A204.1 (cell line): ENCODE measurements around the gene HINFP.
"Not testable (repeated sequence)": the region's sequence is repeated elsewhere in the genome, so short reads cannot be mapped to it uniquely, and the experiment has no call there.

Experiments
- FAIRE-seq: peaks from 2 replicates; lab custom pipeline; 2012; peaks lifted over from hg19 to GRCh38; lab: Jason Lieb, UNC

HINFP gene

GRCh38 chr11:119156496-119156895 lies 35.1 kb downstream of the HINFP start:
- FAIRE-seq, result no peak

DNA sequence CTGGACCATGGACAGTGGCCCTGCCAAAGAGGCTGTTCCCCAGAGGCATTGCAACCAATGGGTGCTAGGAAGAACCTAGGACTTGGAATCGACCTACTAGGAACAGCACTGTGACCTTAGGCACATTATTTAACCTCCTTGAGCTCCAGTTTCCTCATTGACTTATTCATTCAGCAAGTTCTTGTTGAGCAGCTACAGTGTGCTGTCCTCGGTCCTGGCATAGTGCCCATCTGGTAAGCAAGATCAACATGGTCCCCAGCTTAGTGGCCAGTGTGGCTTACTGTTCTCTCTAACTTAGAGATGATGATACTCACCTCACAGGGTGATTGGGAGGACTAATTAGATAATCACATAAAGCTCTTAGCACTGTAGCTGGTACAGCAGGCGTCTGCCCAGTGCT lies 35.7 kb downstream of the HINFP start:
- FAIRE-seq, result no peak

DNA sequence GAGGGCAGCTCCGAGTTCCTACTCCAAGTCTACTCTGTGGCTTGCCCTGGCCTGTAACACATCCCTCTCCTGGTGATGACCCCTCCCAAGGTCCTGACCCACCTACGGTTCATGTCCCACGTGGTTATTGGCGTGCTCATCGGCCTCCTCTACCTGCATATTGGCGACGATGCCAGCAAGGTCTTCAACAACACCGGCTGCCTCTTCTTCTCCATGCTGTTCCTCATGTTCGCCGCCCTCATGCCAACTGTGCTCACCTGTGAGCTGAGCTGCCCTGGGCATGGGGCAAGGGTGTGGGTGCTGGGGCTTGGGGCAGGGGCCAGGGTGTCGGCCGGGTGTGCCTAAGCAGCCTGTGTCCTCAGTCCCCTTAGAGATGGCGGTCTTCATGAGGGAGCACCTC lies 37.1 kb downstream of the HINFP start:
- FAIRE-seq, result no peak

DNA sequence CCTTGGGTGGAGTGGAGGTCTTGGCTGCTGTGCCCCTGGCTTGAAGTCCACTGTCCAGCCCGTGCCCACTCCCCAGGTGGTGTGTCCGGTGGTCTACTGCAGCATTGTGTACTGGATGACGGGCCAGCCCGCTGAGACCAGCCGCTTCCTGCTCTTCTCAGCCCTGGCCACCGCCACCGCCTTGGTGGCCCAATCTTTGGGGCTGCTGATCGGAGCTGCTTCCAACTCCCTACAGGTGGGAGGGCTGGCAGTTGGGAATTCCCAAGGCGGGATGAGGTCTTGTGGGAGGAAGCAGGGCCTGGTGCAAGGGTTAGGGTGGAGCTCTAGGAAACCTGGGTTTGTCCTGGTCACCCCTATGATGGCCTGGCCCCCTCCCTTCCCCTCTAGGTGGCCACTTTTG lies 38.8 kb downstream of the HINFP start:
- no peak for FAIRE-seq

DNA sequence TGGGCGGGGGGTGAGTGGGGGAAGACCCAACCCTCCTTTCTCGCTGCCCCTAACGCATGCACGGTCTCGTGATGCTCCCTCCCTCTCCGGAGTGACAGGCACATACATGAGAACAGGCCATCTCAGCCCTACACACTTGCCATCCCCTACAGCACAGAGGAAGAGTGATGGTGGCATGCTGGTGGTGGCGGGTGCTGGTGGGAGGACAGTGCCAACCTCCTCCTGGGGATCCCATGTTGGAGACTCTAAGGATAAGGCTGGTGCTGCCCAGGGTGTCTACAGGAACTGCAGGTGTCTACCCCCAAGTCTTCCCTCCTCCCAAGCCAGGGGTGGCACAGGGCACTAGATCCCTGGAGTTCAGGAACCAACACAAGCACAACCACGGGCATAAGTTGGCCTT lies 40.5 kb downstream of the HINFP start:
- FAIRE-seq, result no peak

GRCh38 chr11:119166368-119167076 lies 45.1 kb downstream of the HINFP start:
- FAIRE-seq, result no peak

GRCh38 chr11:119167077-119167458 lies 45.7 kb downstream of the HINFP start:
- not testable (repeated sequence) for FAIRE-seq

DNA sequence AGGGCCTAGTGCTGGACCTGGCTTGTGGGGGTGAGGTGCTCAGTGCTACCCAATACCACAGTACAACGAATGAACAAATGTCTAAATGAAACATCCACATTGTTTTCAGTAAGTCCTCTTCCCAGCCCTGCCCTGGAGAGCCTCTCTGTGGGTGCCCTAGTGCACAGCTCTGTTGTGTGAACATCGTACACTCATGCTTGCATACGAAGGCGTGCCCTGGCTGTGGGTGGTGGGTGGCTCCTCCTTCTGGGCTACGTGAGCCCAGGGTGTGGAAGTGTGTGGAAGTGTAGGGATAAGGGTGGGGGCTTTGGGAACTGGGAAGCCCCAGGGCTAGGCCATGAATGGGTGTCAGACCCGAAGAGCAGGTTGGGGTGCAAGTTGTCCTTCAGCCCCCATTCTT lies 46.6 kb downstream of the HINFP start:
- FAIRE-seq, result no peak

GRCh38 chr11:119168471-119169281 lies 47.3 kb downstream of the HINFP start, which contains the start of gene NLRX1:
Gene NLRX1 (plus strand): TSS chr11:119168725. CDS start chr11:119171404, 2,679 bp downstream.
- FAIRE-seq, result no peak

- no peak for FAIRE-seq
Observed at GRCh38 chr11:119169282-119169719, 47.9 kb downstream of the HINFP start.

DNA sequence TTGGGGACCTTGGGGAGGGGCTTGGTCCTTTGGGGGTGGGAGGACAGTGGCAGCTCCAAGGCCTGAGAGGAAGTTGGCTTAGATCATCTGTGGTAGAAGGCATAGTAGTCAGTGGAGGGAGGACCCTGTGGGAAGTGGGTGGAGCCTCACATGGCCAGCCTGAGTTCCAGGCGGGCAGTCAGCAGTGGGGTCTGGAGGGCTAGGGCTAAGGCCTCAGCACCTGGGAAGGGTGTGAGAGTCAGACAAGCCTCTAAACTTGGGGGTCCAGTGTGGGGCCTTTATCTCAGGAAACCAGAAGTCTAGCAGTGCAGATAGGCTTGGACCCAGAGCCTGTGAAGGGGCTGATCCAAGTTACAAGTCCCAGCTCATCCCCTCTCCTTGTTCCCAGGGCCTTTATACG lies 51.1 kb downstream of the HINFP start:
- FAIRE-seq, result no peak

- no peak for FAIRE-seq
Observed at GRCh38 chr11:119173453-119173852, 52.1 kb downstream of the HINFP start.

DNA sequence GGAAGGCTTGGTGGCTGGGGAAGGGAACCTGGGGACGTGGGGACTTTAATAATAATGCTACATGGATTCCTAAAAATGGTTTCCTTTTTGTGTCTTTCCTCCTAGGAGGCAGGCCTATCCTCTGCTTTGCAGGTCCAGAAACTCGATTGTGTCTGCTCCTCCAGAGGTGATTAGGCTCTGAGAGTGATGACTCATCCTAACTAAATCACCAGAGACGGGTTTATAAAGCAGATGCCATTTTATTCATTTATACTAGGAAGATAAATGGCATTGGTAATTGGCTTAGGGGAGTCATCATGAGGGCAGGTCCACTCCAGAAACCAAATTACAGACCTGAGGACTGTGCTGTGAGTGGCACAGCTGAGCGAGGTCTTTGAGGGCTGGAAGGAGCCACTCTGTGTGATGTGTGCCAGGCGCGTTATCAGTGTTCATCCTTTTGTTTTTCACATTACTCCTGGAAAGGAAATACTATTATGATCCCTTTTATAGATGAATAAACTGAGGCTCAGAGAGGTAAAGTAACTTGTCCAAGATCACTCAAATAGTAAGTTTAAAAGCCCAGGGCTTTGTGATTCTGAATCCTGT lies 54.2 kb downstream of the HINFP start:
- FAIRE-seq, result no peak

DNA sequence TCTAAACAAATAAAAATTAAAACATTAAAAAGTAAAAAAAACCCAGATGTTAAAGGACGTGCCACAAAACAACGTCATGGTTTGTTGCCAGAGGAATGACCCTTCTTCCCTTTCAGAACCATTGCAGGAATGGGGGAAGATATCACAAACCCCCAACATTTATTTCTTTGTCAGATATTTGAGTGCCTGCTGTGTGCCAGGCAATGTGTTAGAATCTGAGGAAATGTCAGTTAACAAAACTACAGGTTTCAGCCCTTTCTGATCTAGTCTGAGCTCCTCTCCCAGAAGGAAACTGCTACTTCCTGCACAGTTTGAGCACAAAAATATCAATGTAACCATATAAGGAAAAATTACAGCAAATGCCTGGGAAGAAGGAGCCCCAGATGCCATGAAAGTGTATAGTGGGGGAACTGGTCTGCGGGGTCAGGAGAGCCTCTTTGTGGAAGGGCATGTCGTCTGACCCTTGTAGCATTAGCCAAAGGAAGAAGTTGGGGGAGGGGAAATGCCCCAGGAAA lies 56.8 kb downstream of the HINFP start:
- no peak for FAIRE-seq

- FAIRE-seq, result no peak
Observed at GRCh38 chr11:119179342-119179741, 58.0 kb downstream of the HINFP start.

DNA sequence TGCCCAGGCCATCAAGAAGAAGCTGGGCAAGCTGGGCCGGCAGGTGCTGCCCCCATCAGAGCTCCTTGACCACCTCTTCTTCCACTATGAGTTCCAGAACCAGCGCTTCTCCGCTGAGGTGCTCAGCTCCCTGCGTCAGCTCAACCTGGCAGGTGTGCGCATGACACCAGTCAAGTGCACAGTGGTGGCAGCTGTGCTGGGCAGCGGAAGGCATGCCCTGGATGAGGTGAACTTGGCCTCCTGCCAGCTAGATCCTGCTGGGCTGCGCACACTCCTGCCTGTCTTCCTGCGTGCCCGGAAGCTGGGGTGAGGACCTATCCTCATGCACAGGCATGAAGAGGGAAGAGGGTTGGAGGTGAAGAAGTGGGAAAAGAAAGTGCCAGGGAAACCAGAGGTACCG lies 58.6 kb downstream of the HINFP start:
- no peak for FAIRE-seq

GRCh38 chr11:119180729-119181676 lies 59.6 kb downstream of the HINFP start:
- no peak for FAIRE-seq

GRCh38 chr11:119181677-119182412 lies 60.5 kb downstream of the HINFP start:
- no peak for FAIRE-seq

DNA sequence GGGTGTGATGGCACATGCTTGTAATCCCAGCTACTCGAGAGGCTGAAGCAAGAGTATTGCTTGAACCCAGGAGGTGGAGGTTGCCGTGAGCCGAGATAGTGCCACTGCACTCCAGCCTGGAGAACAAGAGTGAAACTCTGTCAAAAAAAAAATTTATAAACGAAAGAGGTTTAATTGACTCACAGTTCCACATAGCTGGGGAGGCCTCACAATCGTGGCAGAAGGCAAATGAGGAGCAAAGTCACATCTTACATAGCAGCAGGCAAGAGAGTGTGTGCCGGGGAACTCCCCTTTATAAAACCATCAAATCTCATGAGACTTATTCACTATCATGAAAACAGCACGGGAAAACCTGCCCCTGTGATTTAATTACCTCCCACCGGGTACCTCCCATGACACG lies 63.0 kb downstream of the HINFP start:
- FAIRE-seq, result not testable (repeated sequence)
